ENCODE data around the gene BRIP1. TPM values are rescaled to one million over a fixed set of nuclear protein-coding genes. Genes with fewer than 3 reads are reported as not detected.
"Not testable (repeated sequence)": the region's sequence is repeated elsewhere in the genome, so short reads cannot be mapped to it uniquely, and the experiment has no call there.

BRIP1 gene
- total RNA-seq, 1 donor, result 6.2 TPM

DNA sequence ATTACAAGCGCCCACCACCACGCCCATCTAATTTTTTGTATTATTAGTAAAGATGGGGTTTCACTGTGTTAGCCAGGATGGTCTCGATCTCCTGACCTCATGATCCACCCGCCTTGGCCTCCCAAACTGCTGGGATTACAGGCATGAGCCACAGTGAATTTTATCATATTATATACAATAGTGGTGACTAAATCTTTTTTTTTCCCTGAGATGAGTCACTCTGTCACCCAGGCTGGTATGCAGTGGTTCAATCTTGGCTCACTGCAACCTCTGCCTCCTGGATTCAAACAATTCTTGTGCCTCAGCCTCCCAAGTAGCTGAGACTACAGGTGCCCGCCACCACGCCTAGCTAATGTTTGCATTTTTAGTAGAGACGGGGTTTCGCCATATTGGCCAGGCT lies 22.5 kb upstream of the BRIP1 start:
- not testable (repeated sequence) for H3K4me1 ChIP-seq (ENCODE audit: insufficient read depth, low read length); H3K4me2 ChIP-seq (ENCODE audit: insufficient read depth, low read length); DNase-seq (ENCODE audit: insufficient read length, low spot score, missing footprints); H2AFZ ChIP-seq (ENCODE audit: low read length); H4K20me1 ChIP-seq (ENCODE audit: insufficient read depth, low read length); H3K9me3 ChIP-seq (ENCODE audit: low read depth, low read length); H3K27ac ChIP-seq (ENCODE audit: low read depth, low read length); H3K4me3 ChIP-seq (ENCODE audit: insufficient read depth, low read length); H3K79me2 ChIP-seq (ENCODE audit: insufficient read depth, low read length); H3K27me3 ChIP-seq (ENCODE audit: insufficient read depth, low read length)
- peaks cover 22% of the 10 kb centered on the region for H3K36me3 ChIP-seq (ENCODE audit: insufficient read depth, low read length)

GRCh38 chr17:61884864-61885263 lies 21.5 kb upstream of the BRIP1 start:
- no peaks in the 10 kb centered on the region for H3K9me3 ChIP-seq (ENCODE audit: low read depth, low read length)
- H4K20me1 ChIP-seq (ENCODE audit: insufficient read depth, low read length), result peaks cover 3% of the 10 kb centered on the region

DNA sequence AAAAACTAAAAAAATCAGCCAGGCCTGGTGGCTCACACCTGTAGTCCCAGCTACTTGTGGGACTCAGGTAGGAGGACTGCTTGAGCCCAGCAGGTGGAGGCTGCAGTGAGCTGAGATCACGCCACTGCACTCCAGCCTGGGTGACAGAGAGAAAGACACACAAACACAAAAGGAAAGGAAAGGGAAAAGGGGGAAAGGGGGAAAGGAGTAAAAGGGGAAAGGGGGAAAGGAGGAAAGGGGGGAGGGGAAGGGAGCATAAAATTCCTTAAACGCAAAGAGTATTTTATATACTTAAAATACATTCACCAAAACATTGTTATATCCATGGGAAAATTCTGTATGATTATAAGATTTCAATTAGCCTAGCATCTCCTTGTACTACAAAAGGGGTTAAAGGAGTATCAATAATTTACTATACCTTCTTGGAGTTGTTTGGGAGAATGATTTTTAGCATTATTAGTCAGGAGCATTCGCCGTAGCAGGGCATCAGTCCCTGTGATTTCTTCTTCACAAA lies 17.3 kb upstream of the BRIP1 start:
- Histone ChIP-seq H3K4me1 (ENCODE audit: insufficient read depth, low read length) (no peaks in the 10 kb centered on the region), H3K36me3 (ENCODE audit: insufficient read depth, low read length) (peaks cover 24% of the 10 kb centered on the region), H4K20me1 (ENCODE audit: insufficient read depth, low read length) (no peaks in the 10 kb centered on the region), H3K4me3 (ENCODE audit: insufficient read depth, low read length) (no peak overlapping the region), H2AFZ (ENCODE audit: low read length) (no peak overlapping the region), H3K27ac (ENCODE audit: low read depth, low read length) (no peak overlapping the region), H3K9me3 (ENCODE audit: low read depth, low read length) (no peaks in the 10 kb centered on the region), H3K27me3 (ENCODE audit: insufficient read depth, low read length) (no peaks in the 10 kb centered on the region), H3K4me2 (ENCODE audit: insufficient read depth, low read length) (no peak overlapping the region), H3K79me2 (ENCODE audit: insufficient read depth, low read length) (no peaks in the 10 kb centered on the region)
- no peak for TF ChIP-seq CTCF (IDR thresholded peaks at IDR 0.05; ENCODE audit: extremely low read depth, low read depth, low read length)
- no peak for DNase-seq (ENCODE audit: insufficient read length, low spot score, missing footprints)

More at GRCh38 chr17:61884864-61885263, 21.5 kb upstream of the BRIP1 start:
- no peak for DNase-seq (ENCODE audit: insufficient read length, low spot score, missing footprints)
- Histone ChIP-seq H3K36me3 (ENCODE audit: insufficient read depth, low read length) (peaks cover 20% of the 10 kb centered on the region), H3K27ac (ENCODE audit: low read depth, low read length) (no peak overlapping the region), H3K4me3 (ENCODE audit: insufficient read depth, low read length) (no peak overlapping the region), H2AFZ (ENCODE audit: low read length) (no peak overlapping the region), H3K27me3 (ENCODE audit: insufficient read depth, low read length) (no peaks in the 10 kb centered on the region), H3K4me2 (ENCODE audit: insufficient read depth, low read length) (no peak overlapping the region), H3K4me1 (ENCODE audit: insufficient read depth, low read length) (no peaks in the 10 kb centered on the region), H3K79me2 (ENCODE audit: insufficient read depth, low read length) (no peaks in the 10 kb centered on the region)
- TF ChIP-seq CTCF (IDR thresholded peaks at IDR 0.05; ENCODE audit: extremely low read depth, low read depth, low read length), result no peak

GRCh38 chr17:61878984-61879612 lies 15.8 kb upstream of the BRIP1 start:
- no peaks in the 10 kb centered on the region for H4K20me1 ChIP-seq (ENCODE audit: insufficient read depth, low read length)
- no peak overlapping the region for H3K4me2 ChIP-seq (ENCODE audit: insufficient read depth, low read length)
- H3K4me3 ChIP-seq (ENCODE audit: insufficient read depth, low read length), result no peak overlapping the region
- H3K27ac ChIP-seq (ENCODE audit: low read depth, low read length), result no peak overlapping the region
- no peaks in the 10 kb centered on the region for H3K4me1 ChIP-seq (ENCODE audit: insufficient read depth, low read length)
- no peaks in the 10 kb centered on the region for H3K27me3 ChIP-seq (ENCODE audit: insufficient read depth, low read length)
- no peak for DNase-seq (ENCODE audit: insufficient read length, low spot score, missing footprints)
- H2AFZ ChIP-seq (ENCODE audit: low read length), result no peak overlapping the region
- no peaks in the 10 kb centered on the region for H3K79me2 ChIP-seq (ENCODE audit: insufficient read depth, low read length)
- no peak for TF ChIP-seq CTCF (IDR thresholded peaks at IDR 0.05; ENCODE audit: extremely low read depth, low read depth, low read length)
- peaks cover 28% of the 10 kb centered on the region for H3K36me3 ChIP-seq (ENCODE audit: insufficient read depth, low read length)
- H3K9me3 ChIP-seq (ENCODE audit: low read depth, low read length), result no peaks in the 10 kb centered on the region
